NCI-H146 treated with DMSO at 0.1 percent for 48 hours (cell line): ENCODE data around the gene GREB1.
A peak's percentile ranks its signal among the peaks of the same experiment; 100 is the strongest.
"Not testable (repeated sequence)": the region's sequence is repeated elsewhere in the genome, so short reads cannot be mapped to it uniquely, and the experiment has no call there.

Source experiments
- DNase-seq: peaks from one replicate; lab custom pipeline; 2025; ENCODE audit not compliant: unreplicated experiment; lab: John Stamatoyannopoulos, UW

Gene GREB1

GRCh38 chr2:11658208-11659114, 124.6 kb downstream of the GREB1 start:
- DNase-seq: no peak

DNA sequence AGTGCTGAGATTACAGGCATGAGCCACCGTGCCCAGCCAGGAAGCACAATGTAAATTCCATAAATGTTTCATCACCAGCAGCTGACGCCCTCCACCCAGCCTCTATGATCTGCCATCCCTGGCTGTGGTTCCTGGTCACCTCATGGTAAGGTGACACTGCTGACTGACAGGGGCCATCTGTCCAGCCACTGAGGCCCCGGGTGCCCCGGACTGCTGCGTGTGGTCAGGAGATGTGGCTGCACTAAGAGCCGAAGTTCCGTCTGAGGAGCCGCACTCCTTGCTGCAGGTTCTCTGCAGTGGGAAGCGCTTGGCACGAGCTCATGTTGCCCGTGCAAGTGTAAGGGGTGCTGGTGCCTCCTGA, 125.2 kb downstream of the GREB1 start:
- DNase-seq: no peak

DNA sequence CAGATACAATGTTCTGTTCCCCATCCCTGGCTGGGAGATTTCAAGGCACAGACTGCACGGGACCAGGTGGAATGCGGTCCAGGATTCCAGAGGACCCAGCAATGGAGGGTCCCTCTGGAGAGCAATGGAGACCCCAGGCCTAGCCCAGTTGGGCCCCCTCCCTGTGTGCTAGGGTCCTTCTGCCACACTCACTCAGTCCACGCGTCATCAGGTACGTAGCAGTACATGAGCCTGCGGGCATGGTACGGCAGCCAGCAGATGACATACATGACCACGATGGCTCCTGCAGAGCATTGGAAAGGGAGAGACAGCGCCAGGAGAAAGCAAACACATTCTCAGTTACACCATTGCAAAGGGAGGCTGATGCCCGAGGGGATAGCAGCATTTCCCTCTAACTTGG, 126.0 kb downstream of the GREB1 start:
- no peak for DNase-seq

DNA sequence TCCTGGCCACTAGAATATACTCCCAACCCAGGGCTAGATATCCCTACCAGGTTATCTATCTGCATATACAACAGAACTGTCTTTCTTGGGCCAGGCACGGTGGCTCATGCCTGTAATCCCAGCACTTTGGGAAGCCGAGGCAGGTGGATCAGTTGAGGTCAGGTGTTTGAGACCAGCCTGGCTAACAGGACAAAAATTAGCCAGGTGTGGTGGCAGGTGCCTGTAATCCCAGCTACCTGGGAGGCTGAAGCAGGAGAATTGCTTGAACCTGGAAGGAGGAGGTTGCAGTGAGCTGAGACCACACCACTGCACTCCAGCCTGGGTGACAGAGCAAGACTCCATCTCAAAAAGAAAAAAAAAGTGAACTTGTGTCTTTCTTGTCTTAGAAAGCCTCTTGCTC, 126.6 kb downstream of the GREB1 start:
- not testable (repeated sequence) for DNase-seq

DNA sequence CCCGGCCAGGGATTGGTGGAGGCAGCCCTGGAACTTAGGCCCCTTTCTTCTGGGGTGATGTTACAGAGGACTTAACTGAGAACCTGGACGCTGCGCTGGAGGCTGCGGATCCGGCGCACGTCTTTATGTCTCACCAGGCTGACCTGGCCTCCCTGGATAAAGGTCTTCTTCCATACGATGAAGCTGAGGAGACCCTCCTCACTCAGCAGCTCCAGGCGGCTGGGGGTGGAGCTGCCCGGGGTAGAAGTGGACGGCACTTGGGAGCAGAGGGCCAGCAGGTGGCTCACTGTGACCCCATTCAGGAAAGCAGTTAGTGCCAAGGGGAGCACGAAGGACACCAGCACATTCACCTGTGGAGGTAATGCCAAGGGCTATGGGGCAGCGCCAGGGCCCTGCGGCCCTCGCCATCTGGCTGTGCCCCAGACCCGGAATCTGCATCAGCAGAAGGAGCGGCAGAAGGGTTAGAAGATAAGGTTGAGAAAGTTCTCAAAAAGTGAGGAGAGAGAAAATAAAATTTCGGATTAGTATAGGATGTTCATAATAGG, 128.1 kb downstream of the GREB1 start:
- DNase-seq: no peak

- DNase-seq: no peak
Observed at GRCh38 chr2:11662882-11663281, 129.0 kb downstream of the GREB1 start.

DNA sequence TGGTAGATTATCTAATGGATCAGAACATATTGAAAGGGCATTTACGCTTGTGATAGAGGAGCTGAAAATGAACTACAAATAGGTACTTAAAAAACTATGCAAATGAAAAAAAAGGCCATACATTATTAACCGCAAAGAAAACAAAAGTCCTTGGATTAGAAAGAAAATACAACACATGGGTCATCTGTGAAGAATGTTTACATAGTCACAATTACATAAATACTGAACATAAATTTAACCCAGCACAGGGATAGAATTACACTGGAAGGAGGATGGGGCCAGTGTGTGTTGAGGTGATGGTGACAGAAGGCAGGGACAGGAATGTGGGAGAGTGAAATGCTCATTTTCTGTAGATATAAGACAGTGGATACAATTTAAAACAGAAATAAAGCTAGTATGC, 129.6 kb downstream of the GREB1 start:
- no peak for DNase-seq

DNA sequence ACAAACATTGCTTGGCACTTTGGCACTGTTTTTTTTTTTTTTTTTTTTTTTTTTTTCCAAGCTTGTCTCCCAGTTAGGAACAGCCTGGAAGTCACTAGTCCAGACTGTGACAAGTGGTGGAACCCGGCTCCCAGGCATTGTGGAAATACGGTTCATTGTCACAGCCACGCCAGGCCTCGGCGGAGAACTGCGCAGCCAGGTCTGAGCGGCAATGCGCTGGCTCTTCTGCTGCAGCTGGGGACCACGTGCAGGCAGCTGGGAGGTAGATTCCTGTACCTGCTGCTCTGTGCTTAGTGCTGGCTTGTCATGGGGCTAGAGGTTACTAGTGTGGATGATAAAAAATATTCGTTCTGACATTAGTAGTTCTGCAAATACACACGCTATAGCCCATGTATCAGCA, 131.2 kb downstream of the GREB1 start:
- no peak for DNase-seq

GRCh38 chr2:11665510-11666362, 131.9 kb downstream of the GREB1 start:
- DNase-seq: no peak

DNA sequence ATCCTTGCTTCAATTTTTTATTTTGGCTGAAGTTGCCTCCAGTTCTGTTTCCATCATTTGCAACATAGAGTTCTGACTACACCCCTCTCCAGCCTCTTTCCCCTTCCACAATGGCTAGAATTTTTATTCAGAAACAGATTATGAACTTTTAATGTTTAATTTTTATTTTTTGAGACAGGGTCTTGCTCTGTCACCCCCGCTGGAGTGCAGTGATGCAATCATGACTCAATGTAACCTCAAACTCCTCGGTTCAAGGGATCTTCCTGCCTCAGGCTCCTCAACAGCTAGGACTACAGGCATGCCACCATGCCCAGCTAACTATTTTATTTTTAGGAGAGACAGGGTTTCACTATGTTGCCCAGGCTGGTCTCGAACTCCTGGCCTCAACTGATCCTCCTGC, 133.3 kb downstream of the GREB1 start:
- DNase-seq: no peak

GRCh38 chr2:11667866-11668637, 134.2 kb downstream of the GREB1 start:
- no peak for DNase-seq

- no peak for DNase-seq
Observed at GRCh38 chr2:11669454-11670291, 135.8 kb downstream of the GREB1 start, which contains the start of gene NTSR2. Gene NTSR2, minus strand, starts transcription at chr2:11670195. Its CDS starts 66 bp downstream, at chr2:11670129.

DNA sequence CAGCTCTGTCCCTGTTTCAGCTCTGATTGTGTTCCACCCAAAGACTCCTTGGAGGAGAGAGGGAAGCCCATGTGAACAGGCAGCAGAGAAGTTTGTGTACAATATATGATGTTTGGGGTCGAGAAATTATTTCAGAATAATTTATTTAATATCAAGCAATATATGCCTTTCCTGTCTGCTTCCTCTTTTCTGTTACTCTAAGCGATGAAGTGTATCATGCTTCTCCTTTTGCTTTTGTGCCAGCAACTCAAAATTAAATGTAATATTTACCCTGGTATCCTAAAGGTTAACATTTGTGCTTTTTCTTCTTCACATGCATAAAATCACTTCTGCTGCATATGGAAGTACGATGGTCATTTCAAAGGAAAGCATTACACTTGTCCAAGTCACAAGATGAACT, 138.6 kb downstream of the GREB1 start:
- DNase-seq: no peak

DNA sequence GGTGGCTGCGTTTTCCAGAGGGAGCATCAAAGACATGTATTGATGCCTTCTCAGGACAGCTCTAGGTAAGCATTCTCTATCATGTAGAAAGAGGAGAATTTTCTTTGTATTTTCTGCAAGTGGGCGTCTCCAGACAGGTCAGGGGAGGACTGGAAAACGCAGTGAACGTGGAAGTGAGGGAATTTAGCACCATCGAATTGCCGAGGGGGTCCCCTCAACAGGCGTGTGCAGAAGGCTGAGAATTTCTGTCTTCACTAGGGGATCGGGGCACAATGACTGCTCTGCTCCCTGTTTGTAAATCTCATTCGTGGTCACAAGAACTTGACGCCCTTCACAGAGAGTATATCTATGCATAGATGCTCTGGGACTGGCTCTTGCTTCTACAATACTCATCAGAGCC, 141.1 kb downstream of the GREB1 start:
- no peak for DNase-seq

GRCh38 chr2:11675423-11676112, 141.7 kb downstream of the GREB1 start:
- no peak for DNase-seq

DNA sequence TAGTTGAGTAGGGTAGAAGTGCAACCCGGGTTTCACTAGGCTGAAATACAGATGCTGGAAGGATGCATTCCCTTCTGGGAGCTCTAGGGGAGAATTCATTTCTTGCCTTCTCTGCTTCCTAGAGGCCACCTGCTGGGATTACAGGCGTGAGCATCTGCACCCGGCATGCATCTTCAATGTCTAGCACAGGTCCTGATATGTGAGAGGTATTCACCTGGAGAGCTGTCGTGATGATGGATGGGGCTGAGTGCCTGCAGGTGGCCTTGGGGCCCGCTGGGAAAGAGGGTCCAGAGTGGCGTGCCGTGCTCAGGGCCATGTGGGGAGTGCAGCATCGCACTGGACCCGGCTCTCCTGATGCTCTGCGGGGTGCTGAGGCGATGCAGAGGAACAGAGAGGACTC, 142.8 kb downstream of the GREB1 start:
- DNase-seq: peak; percentile 10

DNA sequence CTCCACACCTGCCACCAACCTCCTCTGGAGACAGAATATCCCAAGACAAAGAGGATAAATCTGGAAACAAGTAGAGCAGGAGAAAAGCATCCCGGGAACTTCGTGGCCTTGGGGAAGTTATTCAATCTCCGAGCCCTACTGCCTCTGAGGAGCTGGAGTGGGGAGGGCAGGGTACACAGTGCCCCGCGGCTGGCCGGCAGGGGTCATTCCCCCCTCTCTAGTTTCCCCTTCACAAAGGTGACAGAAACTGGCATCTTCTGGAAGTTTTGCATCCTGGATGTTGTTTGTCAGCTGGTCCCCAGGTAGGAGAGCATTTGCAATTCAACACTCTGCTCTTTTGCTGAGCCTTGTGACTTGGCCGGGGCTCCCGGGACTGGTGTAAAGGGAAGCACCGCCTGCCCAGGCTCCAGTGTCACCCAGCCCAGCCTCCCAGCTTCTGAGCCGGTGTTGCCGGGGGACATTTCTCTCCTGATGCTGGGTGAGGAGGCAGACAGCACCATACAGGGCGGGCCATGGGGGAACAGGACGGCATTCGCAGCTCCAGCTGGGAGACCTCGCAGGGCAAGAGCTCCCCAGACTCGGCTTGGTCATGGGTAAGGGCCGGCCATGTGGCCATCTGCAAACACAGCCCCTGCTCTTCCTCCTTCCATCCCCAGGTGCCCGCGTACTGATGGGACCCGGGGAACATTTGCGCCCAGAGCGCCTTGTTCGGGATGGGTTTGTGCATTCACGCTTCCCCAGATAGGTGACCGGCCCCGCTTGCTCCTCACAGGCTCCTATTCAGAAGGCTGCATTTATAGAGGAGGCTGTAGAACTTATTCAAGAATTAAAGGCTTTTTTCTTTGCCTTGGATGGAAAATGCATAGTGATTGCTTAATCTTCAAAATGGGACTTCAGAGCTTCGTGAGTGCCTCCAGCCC, 143.6 kb downstream of the GREB1 start:
- no peak for DNase-seq

DNA sequence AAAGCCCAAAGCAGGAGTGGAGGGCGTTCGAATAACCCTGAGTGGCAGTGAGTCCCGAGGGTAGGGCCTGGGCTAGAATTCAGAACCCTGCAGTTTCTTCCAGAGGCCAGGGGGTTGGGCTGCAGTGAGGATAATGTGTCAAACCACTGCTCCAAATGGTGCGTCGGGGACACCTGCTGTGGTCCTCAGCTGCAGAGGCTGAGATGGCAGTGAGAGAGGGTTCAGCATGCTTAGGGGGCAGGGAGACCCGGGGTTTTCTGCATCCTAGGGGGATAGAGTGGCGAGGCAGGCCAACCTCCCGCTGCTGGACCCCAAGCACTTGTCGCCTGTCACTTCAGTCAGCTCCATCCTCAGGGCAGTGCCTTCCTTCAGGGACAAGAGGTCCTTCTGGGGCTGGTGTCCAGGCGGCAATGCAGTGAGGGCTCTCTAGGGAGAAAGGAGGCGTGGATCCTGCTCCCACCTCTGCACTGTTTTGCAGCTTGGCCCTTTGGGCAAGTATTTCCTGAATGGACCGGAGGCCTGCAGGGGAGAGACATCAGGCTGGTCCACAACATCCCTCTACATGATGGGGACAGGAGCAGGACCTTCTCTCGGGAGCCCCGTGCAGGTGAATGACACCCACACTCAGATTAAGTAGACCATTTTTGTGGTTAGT, 144.6 kb downstream of the GREB1 start:
- no peak for DNase-seq
